ENCODE data around the gene PACSIN3. TPM values are rescaled to one million over a fixed set of nuclear protein-coding genes. Genes with fewer than 3 reads are reported as not detected.

The PACSIN3 gene
- polyA plus RNA-seq, 1 donor (not counting 4 experiments of a cell fraction or from before 2014, with no cell fraction given) = 28.1 TPM

DNA sequence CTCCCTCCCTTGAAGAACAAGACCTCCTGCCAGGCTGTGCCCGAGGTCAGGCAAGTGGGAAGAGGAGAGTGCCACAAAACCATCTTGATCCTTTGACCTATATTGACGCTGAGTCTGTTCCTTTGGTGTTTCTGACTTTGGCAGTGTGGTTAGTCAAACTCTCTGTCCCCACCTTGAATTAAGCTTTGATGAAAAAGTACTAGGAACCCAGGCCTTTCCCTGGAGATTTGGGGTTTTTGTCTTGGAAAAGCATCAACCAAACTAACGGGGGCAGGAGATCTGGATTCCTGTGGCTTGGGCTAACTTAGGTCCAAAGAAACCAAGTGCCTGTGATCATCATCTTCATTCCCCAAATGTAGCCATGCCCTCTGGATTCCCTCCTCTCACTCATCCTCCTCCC, 49.9 kb downstream of the PACSIN3 start:
- H3K79me2 ChIP-seq (ENCODE audit: control insufficient read depth, insufficient read depth, low read length) = no peaks in the 10 kb centered on the region
- H3K27me3 ChIP-seq (ENCODE audit: control insufficient read depth, extremely low read depth, insufficient read depth, low read length) = no peaks in the 10 kb centered on the region
- H3K9me3 ChIP-seq (ENCODE audit: control insufficient read depth, low read depth, low read length) = no peaks in the 10 kb centered on the region
- H3K4me3 ChIP-seq (ENCODE audit: control insufficient read depth in 2 of 3, extremely low read depth in 1 of 3, insufficient read depth in 2 of 3, low read depth in 1 of 3, low read length in 3 of 3) = no peak overlapping the region
- H3K9me1 ChIP-seq (ENCODE audit: control insufficient read depth, extremely low read depth, insufficient read depth, low read length) = no peaks in the 10 kb centered on the region
- H3K36me3 ChIP-seq (ENCODE audit: control insufficient read depth in 2 of 2, extremely low read depth in 1 of 2, insufficient read depth in 2 of 2, low read length in 2 of 2) = peaks cover 0 to 7% of the 10 kb centered on the region in 2 experiments
- H3K4me1 ChIP-seq (ENCODE audit: control insufficient read depth, extremely low read depth, insufficient read depth, low read length) = no peaks in the 10 kb centered on the region
- no peak for FAIRE-seq
- H4K20me1 ChIP-seq (ENCODE audit: control insufficient read depth, extremely low read depth, insufficient read depth, low read length) = no peaks in the 10 kb centered on the region
- no peak for DNase-seq (ENCODE audit: low read depth, low spot score)
- TF ChIP-seq, protein P1, sequence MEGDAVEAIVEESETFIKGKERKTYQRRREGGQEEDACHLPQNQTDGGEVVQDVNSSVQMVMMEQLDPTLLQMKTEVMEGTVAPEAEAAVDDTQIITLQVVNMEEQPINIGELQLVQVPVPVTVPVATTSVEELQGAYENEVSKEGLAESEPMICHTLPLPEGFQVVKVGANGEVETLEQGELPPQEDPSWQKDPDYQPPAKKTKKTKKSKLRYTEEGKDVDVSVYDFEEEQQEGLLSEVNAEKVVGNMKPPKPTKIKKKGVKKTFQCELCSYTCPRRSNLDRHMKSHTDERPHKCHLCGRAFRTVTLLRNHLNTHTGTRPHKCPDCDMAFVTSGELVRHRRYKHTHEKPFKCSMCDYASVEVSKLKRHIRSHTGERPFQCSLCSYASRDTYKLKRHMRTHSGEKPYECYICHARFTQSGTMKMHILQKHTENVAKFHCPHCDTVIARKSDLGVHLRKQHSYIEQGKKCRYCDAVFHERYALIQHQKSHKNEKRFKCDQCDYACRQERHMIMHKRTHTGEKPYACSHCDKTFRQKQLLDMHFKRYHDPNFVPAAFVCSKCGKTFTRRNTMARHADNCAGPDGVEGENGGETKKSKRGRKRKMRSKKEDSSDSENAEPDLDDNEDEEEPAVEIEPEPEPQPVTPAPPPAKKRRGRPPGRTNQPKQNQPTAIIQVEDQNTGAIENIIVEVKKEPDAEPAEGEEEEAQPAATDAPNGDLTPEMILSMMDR (optimal IDR thresholded peaks at IDR 0.05 in 1 of 3, IDR thresholded peaks at IDR 0.05 in 1 of 3, conservative IDR thresholded peaks at IDR 0.05 in 1 of 3; ENCODE audit: extremely low read depth in 1 of 3, insufficient read depth in 2 of 3, low read length in 3 of 3) = no peak
- TF ChIP-seq EZH2 (IDR thresholded peaks at IDR 0.05; ENCODE audit: low read length) = no peak
- dilution Hi-C loops (cut with MboI; ENCODE audit: extremely low pct_ligation_motif_present, low sequenced_read_pairs) = no loop called here
- H3K27ac ChIP-seq (ENCODE audit: control insufficient read depth, insufficient read depth, low read length) = no peak overlapping the region
- H3K9ac ChIP-seq (ENCODE audit: control insufficient read depth, extremely low read depth, insufficient read depth, low read length) = no peak overlapping the region
- H3K4me2 ChIP-seq (ENCODE audit: control insufficient read depth, extremely low read depth, insufficient read depth, low read depth, low read length) = no peak overlapping the region
- H2AFZ ChIP-seq (ENCODE audit: control insufficient read depth, low read length) = no peak overlapping the region

DNA sequence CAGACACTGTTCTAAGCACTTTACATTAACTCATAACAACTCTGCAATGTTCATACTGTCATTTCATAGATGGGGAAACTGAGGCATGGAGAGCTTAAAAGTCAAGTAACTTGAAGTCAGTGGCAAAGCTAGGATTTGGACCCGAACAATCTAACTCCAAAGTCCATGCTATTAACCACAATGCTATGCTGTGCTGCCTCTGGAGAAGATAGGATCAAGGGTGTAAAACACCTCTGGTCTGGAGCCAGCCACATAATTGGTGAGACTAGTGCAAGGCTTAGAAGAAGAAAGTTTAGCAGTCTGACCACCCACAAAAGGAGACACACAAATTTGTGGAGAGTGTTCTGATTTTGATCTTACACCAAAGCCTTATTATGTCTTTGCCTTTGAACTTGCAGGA, 53.3 kb downstream of the PACSIN3 start:
- H3K4me1 ChIP-seq (ENCODE audit: control insufficient read depth, extremely low read depth, insufficient read depth, low read length) = no peaks in the 10 kb centered on the region
- H2AFZ ChIP-seq (ENCODE audit: control insufficient read depth, low read length) = no peak overlapping the region
- dilution Hi-C loops (cut with MboI; ENCODE audit: extremely low pct_ligation_motif_present, low sequenced_read_pairs) = no loop called here
- no peaks in the 10 kb centered on the region for H3K9me1 ChIP-seq (ENCODE audit: control insufficient read depth, extremely low read depth, insufficient read depth, low read length)
- peaks cover 0 to 5% of the 10 kb centered on the region in 2 experiments for H3K36me3 ChIP-seq (ENCODE audit: control insufficient read depth in 2 of 2, extremely low read depth in 1 of 2, insufficient read depth in 2 of 2, low read length in 2 of 2)
- no peak overlapping the region for H3K27ac ChIP-seq (ENCODE audit: control insufficient read depth, insufficient read depth, low read length)
- no peak overlapping the region for H3K9ac ChIP-seq (ENCODE audit: control insufficient read depth, extremely low read depth, insufficient read depth, low read length)
- DNase-seq (ENCODE audit: low read depth, low spot score) = no peak
- H3K27me3 ChIP-seq (ENCODE audit: control insufficient read depth, extremely low read depth, insufficient read depth, low read length) = no peaks in the 10 kb centered on the region
- H3K79me2 ChIP-seq (ENCODE audit: control insufficient read depth, insufficient read depth, low read length) = no peaks in the 10 kb centered on the region
- H4K20me1 ChIP-seq (ENCODE audit: control insufficient read depth, extremely low read depth, insufficient read depth, low read length) = no peaks in the 10 kb centered on the region
- no peak overlapping the region for H3K4me3 ChIP-seq (ENCODE audit: control insufficient read depth in 2 of 3, extremely low read depth in 1 of 3, insufficient read depth in 2 of 3, low read depth in 1 of 3, low read length in 3 of 3)
- TF ChIP-seq, protein P1 (optimal IDR thresholded peaks at IDR 0.05 in 1 of 3, IDR thresholded peaks at IDR 0.05 in 1 of 3, conservative IDR thresholded peaks at IDR 0.05 in 1 of 3; ENCODE audit: extremely low read depth in 1 of 3, insufficient read depth in 2 of 3, low read length in 3 of 3) = no peak
- no peak for TF ChIP-seq EZH2 (IDR thresholded peaks at IDR 0.05; ENCODE audit: low read length)
- no peaks in the 10 kb centered on the region for H3K9me3 ChIP-seq (ENCODE audit: control insufficient read depth, low read depth, low read length)
- H3K4me2 ChIP-seq (ENCODE audit: control insufficient read depth, extremely low read depth, insufficient read depth, low read depth, low read length) = no peak overlapping the region
- no peak for FAIRE-seq
